Central memory CD8-positive, alpha-beta T cell (primary cell): ENCODE results near the gene SMAD9.

Experiments
- ATAC-seq: fragments of 150-1000 bp; cut with Tn5 transposase; replicated peaks from 2 replicates; pipeline ENCODE4 v1.10.0; 2022; ENCODE audit warnings: mild to moderate bottlenecking, moderate FRiP score, moderate number of reproducible peaks; ENCODE audit not compliant: poor library complexity, severe bottlenecking; ENCODE audit errors: extremely low read depth
- DNase-seq, 2 donors: peaks; one replicate each; pipeline ENCODE4 v3.0.0; 2021; ENCODE audit warnings: low spot score in 2 of 2
- H3K27ac Mint-ChIP-seq: one replicate; pipeline ENCODE4 v1.8.0; 2022; ENCODE audit warnings: low read depth, mild to moderate bottlenecking, moderate library complexity, mixed read lengths
- H3K27me3 Mint-ChIP-seq: one replicate; pipeline ENCODE4 v1.8.0; 2022; ENCODE audit warnings: mixed read lengths
- H3K36me3 Mint-ChIP-seq: one replicate; pipeline ENCODE4 v1.8.0; 2022; ENCODE audit warnings: mild to moderate bottlenecking, moderate library complexity, mixed read lengths; ENCODE audit not compliant: insufficient read depth
- H3K4me1 Mint-ChIP-seq: one replicate; pipeline ENCODE4 v1.8.0; 2022; ENCODE audit warnings: mixed read lengths
- H3K4me3 Mint-ChIP-seq: one replicate; pipeline ENCODE4 v1.8.0; 2022; ENCODE audit warnings: mild to moderate bottlenecking, moderate library complexity, mixed read lengths
- H3K9me3 Mint-ChIP-seq: one replicate; pipeline ENCODE4 v1.8.0; 2022; ENCODE audit warnings: mixed read lengths

SMAD9 gene

DNA sequence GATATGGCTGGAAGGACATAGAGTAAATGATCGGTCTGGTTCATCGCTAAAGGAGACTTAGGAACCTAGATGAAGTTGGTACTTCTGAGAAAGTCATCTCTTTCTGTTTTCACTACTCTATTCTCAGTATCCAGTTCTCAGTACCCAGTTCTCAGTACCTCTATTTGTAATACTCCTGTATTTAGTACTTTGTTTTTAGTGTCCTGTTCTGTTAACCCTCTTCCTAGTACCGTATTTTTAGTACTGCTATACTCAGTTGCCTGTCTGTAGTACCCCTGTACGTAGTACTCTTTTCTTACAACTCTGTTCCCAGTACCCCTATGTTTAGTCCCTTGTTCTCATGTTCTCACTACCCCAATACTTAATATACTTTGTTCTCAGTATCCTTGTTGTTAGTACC, 99.8 kb downstream of the SMAD9 start:
- Mint-ChIP-seq H3K27me3 (peaks cover 9% of the 10 kb centered on the region), H3K36me3 (peaks cover 11% of the 10 kb centered on the region), H3K27ac (peak overlapping the region; percentile 82), H3K4me1 (peaks cover 47% of the 10 kb centered on the region), H3K9me3 (no peaks in the 10 kb centered on the region), H3K4me3 (peak overlapping the region; percentile 94)
- DNase-seq, result no peak
- no peak for ATAC-seq

DNA sequence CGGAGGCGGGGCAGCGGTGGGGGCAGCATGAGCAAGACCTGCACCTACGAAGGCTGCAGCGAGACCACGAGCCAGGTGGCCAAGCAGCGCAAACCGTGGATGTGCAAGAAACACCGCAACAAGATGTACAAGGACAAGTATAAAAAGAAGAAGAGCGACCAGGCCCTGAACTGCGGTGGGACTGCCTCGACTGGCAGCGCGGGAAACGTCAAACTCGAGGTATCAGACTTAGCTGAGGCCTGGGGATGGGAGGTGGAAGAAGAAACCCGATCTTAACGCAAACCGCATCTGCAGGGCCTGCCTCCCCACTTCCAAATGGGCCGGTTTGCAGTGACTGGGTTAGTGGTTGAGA, 100.3 kb downstream of the SMAD9 start:
- Mint-ChIP-seq H3K27me3 (peaks cover 14% of the 10 kb centered on the region), H3K9me3 (no peaks in the 10 kb centered on the region), H3K4me1 (peaks cover 42% of the 10 kb centered on the region), H3K27ac (peak overlapping the region; percentile 82), H3K36me3 (peaks cover 11% of the 10 kb centered on the region), H3K4me3 (peak overlapping the region; percentile 94)
- ATAC-seq (peak; percentile 30), DNase-seq (no peak)

DNA sequence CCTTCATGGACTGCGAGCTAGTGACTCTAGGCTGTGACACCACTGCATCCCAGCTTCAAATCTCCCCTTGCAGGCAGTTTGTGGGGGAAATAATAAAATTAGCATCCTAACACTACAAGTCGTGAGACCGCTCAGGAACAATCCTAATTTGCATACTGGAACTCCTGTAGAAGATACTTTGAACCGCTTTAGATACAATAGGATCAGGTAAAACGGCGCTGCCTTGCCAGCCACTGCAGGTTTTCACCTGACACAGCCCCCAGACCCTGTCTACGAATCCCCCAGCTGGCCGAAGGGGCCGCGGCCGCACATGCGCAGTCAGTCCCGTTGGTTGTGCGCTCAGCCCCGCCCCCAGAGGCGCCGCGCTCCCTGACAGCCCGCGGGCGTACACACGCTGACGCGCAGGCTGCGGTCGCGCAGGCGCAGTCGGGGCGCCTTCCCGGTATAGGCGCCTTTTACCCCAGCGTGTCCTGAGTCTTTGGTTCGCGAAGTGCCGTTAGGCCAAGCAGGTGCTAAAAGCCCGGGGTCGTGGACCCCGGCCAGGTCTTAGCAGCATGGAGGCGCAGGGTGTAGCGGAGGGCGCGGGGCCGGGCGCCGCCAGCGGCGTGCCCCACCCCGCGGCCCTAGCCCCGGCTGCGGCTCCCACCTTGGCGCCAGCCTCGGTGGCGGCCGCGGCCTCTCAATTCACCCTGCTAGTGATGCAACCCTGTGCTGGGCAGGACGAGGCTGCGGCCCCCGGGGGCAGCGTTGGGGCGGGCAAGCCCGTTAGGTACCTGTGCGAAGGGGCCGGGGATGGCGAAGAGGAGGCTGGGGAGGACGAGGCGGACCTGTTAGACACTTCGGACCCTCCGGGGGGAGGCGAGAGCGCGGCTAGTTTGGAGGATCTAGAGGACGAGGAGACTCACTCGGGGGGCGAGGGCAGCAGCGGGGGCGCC, 101.0 kb downstream of the SMAD9 start, which contains the start of gene RFXAP:
Gene RFXAP (plus strand): TSS at position 419 of the 935 bp plus-strand sequence. CDS start 136 bp downstream, at position 555.
- peaks cover 11% of the 10 kb centered on the region for H3K36me3 Mint-ChIP-seq
- ATAC-seq (peak; percentile 89), DNase-seq (peak; percentile 77 to 81)
- peaks cover 41% of the 10 kb centered on the region for H3K4me1 Mint-ChIP-seq
- peak within 1 kb of the TSS; percentile 94 for H3K4me3 Mint-ChIP-seq
- H3K27me3 Mint-ChIP-seq, result peaks cover 21% of the 10 kb centered on the region
- no peaks in the 10 kb centered on the region for H3K9me3 Mint-ChIP-seq
- H3K27ac Mint-ChIP-seq, result peak within 1 kb of the TSS; percentile 82

DNA sequence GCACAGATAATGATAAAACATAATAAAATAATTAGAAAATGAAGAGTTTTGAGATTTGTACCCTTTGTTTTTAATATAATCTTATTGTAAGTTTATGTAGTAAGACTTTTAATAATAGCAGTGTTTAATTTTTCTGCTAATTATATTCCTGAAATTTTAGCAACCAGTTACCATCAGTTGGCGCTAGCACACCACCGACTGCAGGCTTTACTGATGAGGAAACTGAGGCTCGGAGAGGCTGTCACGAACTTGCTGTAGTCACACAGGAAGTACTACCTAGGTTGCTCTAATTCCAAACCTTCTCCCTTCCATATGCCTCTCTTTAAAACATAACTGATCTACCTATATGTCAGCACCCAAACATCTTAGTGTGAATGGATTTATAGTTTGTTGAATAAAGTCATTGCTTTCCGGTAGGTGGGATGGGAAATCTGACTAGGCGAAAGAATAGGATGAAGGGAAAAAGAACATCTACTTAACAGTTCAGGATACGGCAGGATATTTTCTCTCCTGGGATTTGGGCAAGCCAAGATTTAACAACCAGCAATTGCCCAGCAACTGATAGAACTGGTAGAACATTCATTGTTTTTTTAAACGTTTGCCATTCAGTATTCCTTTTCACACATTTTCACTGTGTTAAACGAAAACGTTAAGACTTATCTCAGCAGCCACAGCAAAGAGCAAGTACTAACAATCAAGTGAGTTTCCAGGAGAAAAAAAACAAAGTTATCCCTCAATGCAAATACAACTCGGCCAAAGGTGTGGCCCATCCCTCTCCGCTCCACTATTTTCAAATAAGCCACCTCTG, 101.8 kb downstream of the SMAD9 start:
- no peaks in the 10 kb centered on the region for H3K9me3 Mint-ChIP-seq
- peak overlapping the region; percentile 94 for H3K4me3 Mint-ChIP-seq
- peaks cover 30% of the 10 kb centered on the region for H3K27me3 Mint-ChIP-seq
- DNase-seq (no peak), ATAC-seq (no peak)
- peaks cover 36% of the 10 kb centered on the region for H3K4me1 Mint-ChIP-seq
- peak overlapping the region; percentile 82 for H3K27ac Mint-ChIP-seq
- peaks cover 11% of the 10 kb centered on the region for H3K36me3 Mint-ChIP-seq

DNA sequence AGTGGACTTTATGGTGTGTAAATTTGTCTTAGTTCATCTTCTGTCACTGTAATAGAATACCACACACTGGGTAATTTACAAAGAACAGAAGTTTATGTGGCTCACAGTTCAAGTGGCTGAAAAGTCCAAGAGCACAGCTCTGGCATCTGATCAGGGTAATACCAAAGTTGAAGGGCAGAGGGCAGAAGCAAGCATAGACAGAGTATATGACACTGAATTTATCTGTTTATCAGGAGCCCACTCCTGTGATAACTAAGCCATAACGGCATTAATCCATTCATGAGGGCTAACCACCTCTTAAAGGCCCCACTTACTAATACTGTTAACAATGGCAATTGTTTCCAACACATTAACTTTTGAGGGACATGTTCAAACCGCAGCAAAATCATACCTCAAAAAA, 105.0 kb downstream of the SMAD9 start:
- peaks cover 8% of the 10 kb centered on the region for H3K36me3 Mint-ChIP-seq
- DNase-seq (no peak), ATAC-seq (no peak)
- no peak overlapping the region for H3K4me3 Mint-ChIP-seq
- no peak overlapping the region for H3K27ac Mint-ChIP-seq
- H3K27me3 Mint-ChIP-seq, result peaks cover 61% of the 10 kb centered on the region
- H3K9me3 Mint-ChIP-seq, result no peaks in the 10 kb centered on the region
- H3K4me1 Mint-ChIP-seq, result peaks cover 18% of the 10 kb centered on the region

DNA sequence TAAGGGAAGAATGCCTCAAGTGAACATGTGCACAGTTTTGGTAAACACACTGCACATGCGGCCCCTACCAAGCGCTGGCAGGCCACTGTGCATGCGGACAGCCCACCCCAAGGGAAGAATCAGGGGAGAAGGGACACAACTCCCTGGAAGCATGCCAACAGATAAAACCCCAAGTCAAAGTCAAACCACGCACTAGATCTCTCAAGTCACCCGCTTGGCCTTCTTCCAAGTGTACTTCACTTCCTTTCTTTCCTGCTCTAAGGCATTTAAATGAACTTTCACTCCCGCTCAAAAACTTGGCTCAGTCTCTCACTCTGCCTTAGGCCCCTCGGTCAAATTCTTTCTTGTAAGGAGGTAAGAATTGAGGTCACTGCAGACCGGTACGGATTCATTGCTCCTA, 105.6 kb downstream of the SMAD9 start:
- Mint-ChIP-seq H3K4me3 (no peak overlapping the region), H3K27ac (no peak overlapping the region), H3K9me3 (no peaks in the 10 kb centered on the region), H3K4me1 (peaks cover 12% of the 10 kb centered on the region), H3K36me3 (peaks cover 8% of the 10 kb centered on the region), H3K27me3 (peaks cover 67% of the 10 kb centered on the region)
- DNase-seq, result no peak
- ATAC-seq, result no peak

DNA sequence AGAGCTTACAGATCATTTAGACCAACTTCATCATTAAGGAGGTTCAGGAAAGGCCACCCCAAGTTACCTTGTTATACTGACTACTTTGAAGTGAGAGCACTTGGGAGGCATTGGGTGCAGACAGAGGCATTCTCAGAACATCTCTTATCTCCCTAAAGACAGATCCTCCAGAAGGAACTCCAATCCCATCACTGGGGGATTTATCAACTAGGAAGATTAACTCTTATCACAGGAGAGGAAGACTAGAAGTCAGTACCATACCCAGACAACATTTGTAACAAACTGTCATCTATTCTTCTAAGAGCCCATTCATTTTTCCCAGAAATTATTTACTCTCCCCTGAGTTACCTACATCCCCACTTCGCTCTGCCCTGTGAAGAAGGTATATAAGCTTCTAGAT, 106.8 kb downstream of the SMAD9 start:
- Mint-ChIP-seq H3K4me3 (no peak overlapping the region), H3K9me3 (no peaks in the 10 kb centered on the region), H3K4me1 (peaks cover under 1% of the 10 kb centered on the region), H3K36me3 (peaks cover 1% of the 10 kb centered on the region), H3K27me3 (peaks cover 67% of the 10 kb centered on the region), H3K27ac (no peak overlapping the region)
- no peak for DNase-seq
- no peak for ATAC-seq

DNA sequence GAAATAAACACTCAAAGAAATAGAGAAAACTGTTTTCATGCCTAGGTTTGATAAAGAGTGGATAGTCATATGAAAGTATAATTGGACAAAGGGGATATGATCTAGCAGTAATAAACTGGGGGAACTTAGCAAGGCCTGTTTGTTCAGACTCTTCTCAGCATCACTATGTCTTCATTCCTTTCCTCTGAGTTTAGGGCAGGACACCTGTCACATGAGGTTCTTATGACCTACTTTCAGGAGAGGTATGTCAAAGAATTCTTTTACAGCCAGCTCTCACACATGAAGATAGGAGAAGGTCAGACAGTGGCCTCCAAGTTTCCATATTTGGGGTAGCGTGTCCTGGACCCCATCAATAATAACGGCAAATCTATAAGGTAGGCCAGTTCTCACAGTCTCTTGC, 112.4 kb downstream of the SMAD9 start:
- ATAC-seq (no peak), DNase-seq (no peak)
- H3K27ac Mint-ChIP-seq, result no peak overlapping the region
- no peak overlapping the region for H3K4me3 Mint-ChIP-seq
- no peaks in the 10 kb centered on the region for H3K4me1 Mint-ChIP-seq
- peaks cover 72% of the 10 kb centered on the region for H3K27me3 Mint-ChIP-seq
- no peaks in the 10 kb centered on the region for H3K36me3 Mint-ChIP-seq
- no peaks in the 10 kb centered on the region for H3K9me3 Mint-ChIP-seq

DNA sequence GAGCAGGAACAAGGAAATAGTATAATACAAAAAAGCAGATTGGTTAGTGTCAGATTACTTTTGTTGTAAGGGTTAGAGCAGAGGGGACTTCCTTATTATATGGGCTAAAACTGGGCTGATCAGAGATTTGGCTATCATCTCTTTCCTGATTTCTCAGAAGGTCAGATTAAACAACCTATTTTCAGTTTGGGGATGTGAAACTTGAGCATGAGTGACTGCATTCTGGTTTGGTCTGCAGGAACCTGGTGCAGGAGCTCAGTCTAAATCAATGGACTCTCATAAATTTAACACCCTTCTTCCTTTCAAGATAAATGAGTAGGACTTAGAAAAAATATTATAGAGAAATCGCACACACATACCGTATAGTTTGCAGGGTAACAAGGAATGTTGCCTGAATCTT, 113.9 kb downstream of the SMAD9 start:
- no peak for ATAC-seq
- H3K9me3 Mint-ChIP-seq, result no peaks in the 10 kb centered on the region
- no peak for DNase-seq
- H3K27me3 Mint-ChIP-seq, result peaks cover 57% of the 10 kb centered on the region
- H3K36me3 Mint-ChIP-seq, result no peaks in the 10 kb centered on the region
- H3K27ac Mint-ChIP-seq, result no peak overlapping the region
- no peak overlapping the region for H3K4me3 Mint-ChIP-seq
- no peaks in the 10 kb centered on the region for H3K4me1 Mint-ChIP-seq

DNA sequence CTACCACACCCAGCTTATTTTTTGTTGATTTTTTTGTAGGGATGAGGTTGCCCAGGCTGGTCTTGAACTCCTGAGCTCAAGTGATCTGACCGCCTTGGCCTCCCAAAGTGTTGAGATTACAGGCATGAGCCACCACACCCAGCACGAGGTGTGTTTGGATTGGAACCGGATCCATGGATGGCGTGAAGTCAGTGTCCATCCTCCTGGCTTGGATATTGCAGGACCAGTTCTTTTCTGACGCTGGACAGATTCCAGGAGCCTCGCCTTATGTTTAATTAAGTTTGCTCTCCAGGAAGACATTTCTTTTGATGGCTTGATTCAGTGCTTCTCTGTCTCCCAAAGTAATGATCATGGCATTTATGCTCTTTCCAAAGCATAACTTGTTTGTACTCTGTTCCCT, 115.5 kb downstream of the SMAD9 start:
- Mint-ChIP-seq H3K4me1 (no peaks in the 10 kb centered on the region), H3K9me3 (no peaks in the 10 kb centered on the region), H3K27ac (no peak overlapping the region), H3K27me3 (peaks cover 42% of the 10 kb centered on the region), H3K36me3 (no peaks in the 10 kb centered on the region), H3K4me3 (no peak overlapping the region)
- ATAC-seq (no peak), DNase-seq (no peak)

DNA sequence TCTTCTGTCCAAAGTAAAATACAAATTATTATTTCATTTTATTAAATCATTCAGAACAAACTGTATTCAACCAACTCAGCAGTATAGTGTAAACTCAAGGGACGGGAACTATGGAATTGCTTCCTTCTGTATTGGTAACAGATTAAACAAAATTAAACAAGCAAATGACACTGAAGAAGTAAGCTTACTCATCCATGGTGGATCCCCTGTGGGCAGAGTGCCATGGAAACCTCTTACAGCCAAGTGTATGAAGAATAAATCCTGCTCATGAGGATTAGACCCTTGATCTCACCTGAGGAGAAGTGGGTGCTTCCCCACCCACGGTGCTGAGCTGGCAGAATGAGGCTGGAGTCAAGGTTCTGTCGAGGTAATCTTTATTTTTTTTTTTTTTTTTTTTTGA, 119.0 kb downstream of the SMAD9 start:
- DNase-seq (no peak), ATAC-seq (no peak)
- Mint-ChIP-seq H3K4me1 (no peaks in the 10 kb centered on the region), H3K36me3 (no peaks in the 10 kb centered on the region), H3K27ac (no peak overlapping the region), H3K9me3 (no peaks in the 10 kb centered on the region), H3K4me3 (no peak overlapping the region), H3K27me3 (peaks cover 39% of the 10 kb centered on the region)

DNA sequence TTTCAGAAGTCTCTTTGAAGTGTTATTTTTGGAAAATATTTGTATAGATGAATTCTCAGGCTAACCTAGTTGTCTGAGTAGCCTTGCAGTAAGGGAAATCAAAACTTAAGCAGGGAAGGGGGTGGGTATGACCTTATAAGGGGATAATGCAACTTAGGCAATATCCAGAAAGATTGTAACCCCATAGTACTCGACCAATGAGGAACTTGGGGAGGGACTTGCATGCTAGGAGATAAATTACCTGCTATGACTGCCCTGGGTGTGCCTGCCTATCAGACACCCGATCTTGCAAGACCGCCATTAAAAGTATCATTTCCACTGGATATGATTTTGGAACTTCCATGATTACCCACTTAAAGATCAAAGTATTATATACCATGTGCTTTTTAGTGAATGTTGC, 124.0 kb downstream of the SMAD9 start:
- ATAC-seq, result no peak
- Mint-ChIP-seq H3K9me3 (no peaks in the 10 kb centered on the region), H3K27ac (no peak overlapping the region)

DNA sequence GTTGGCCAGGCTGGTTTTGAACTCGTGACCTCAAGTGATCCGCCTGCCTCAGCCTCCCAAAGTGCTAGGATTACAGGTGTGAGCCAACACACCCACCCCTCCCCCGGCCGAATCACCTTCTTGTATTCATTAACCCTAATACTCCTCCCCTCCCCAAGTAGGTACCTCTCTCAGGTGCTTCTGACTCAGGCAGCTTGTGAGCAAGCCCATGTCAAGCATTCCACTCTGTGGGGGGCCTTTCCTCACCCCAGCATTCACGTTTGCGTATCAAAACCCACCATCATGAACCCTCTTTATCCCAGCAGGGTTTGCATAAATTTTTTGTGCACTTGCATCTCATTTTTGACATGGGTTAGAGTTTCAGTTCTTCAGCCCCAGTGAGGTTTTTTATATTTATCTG, 124.6 kb downstream of the SMAD9 start:
- Mint-ChIP-seq H3K27me3 (peaks cover 34% of the 10 kb centered on the region), H3K36me3 (no peaks in the 10 kb centered on the region), H3K9me3 (no peaks in the 10 kb centered on the region), H3K27ac (no peak overlapping the region), H3K4me3 (no peak overlapping the region), H3K4me1 (no peaks in the 10 kb centered on the region)
- ATAC-seq (no peak), DNase-seq (no peak)

More for the DNA sequence above, 124.0 kb downstream of the SMAD9 start:
- H3K4me3 Mint-ChIP-seq, result no peak overlapping the region
- H3K4me1 Mint-ChIP-seq, result no peaks in the 10 kb centered on the region
- H3K36me3 Mint-ChIP-seq, result no peaks in the 10 kb centered on the region
- peaks cover 31% of the 10 kb centered on the region for H3K27me3 Mint-ChIP-seq
- DNase-seq, result no peak
